ENCODE measurements around the gene PAX8. TPM values are rescaled to one million over a fixed set of nuclear protein-coding genes. Genes with fewer than 3 reads are reported as not detected.
"Not testable (repeated sequence)": the region's sequence is repeated elsewhere in the genome, so short reads cannot be mapped to it uniquely, and the experiment has no call there.

Gene PAX8
- polyA plus RNA-seq, 1 experiment = 1.6 TPM

- ChIA-PET CTCF (interaction anchor here (0.7 kb wide), 1 partner anchor 12 kb away, joined by 3 read pairs; no protein-coding TSS in a partner anchor), POLR2A (no interaction called here)
- TF ChIP-seq CTCF (IDR thresholded peaks at IDR 0.05; ENCODE audit: insufficient read depth, low read depth, low read length) = no peak
- no peaks in the 10 kb centered on the region for H3K36me3 ChIP-seq (ENCODE audit: control insufficient read depth, insufficient read depth, low read length)
- DNase-seq (ENCODE audit: low read depth) = no peak
- no peaks in the 10 kb centered on the region; the same call in 1 of the 2 replicates for H3K27me3 ChIP-seq (ENCODE audit: control insufficient read depth, insufficient read depth, low read length)
- no peak overlapping the region for H3K4me3 ChIP-seq (ENCODE audit: low read depth, low read length)
Measured at GRCh38 chr2:113305146-113305545, 26.4 kb upstream of the PAX8 start.

- ChIA-PET POLR2A (no interaction called here), CTCF (interaction anchor here (0.6 to 0.7 kb wide), 2 partner anchors 9 to 12 kb away, joined by 3 read pairs; no protein-coding TSS in a partner anchor)
- TF ChIP-seq CTCF (IDR thresholded peaks at IDR 0.05; ENCODE audit: insufficient read depth, low read depth, low read length) = no peak
- H3K36me3 ChIP-seq (ENCODE audit: control insufficient read depth, insufficient read depth, low read length) = no peaks in the 10 kb centered on the region
- H3K27me3 ChIP-seq (ENCODE audit: control insufficient read depth, insufficient read depth, low read length) = no peaks in the 10 kb centered on the region; the same call in 1 of the 2 replicates
- H3K4me3 ChIP-seq (ENCODE audit: low read depth, low read length) = no peak overlapping the region
- no peak for DNase-seq (ENCODE audit: low read depth)
Measured at GRCh38 chr2:113304702-113305101, 26.0 kb upstream of the PAX8 start.

- H3K4me3 ChIP-seq (ENCODE audit: low read depth, low read length); H3K36me3 ChIP-seq (ENCODE audit: control insufficient read depth, insufficient read depth, low read length); H3K27me3 ChIP-seq (ENCODE audit: control insufficient read depth, insufficient read depth, low read length); POLR2A ChIA-PET; DNase-seq (ENCODE audit: low read depth): not testable (repeated sequence)
- CTCF ChIA-PET = interaction anchor here (0.8 to 0.9 kb wide), 2 partner anchors 15 to 54 kb away, joined by 3 to 4 read pairs; no protein-coding TSS in a partner anchor
Measured at GRCh38 chr2:113302216-113302980, 23.7 kb upstream of the PAX8 start.

- H3K27me3 ChIP-seq (ENCODE audit: control insufficient read depth, insufficient read depth, low read length) = no peaks in the 10 kb centered on the region; the same call in 1 of the 2 replicates
- no peak overlapping the region for H3K4me3 ChIP-seq (ENCODE audit: low read depth, low read length)
- POLR2A ChIA-PET = no interaction called here
- H3K36me3 ChIP-seq (ENCODE audit: control insufficient read depth, insufficient read depth, low read length) = no peaks in the 10 kb centered on the region
- no peak for TF ChIP-seq CTCF (IDR thresholded peaks at IDR 0.05; ENCODE audit: insufficient read depth, low read depth, low read length)
- no peak for DNase-seq (ENCODE audit: low read depth)
- CTCF ChIA-PET = no interaction called here
Measured at GRCh38 chr2:113300281-113300680, 21.6 kb upstream of the PAX8 start.

- DNase-seq (ENCODE audit: low read depth) = no peak
- ChIA-PET CTCF (interaction anchor here (1.2 to 1.8 kb wide), 5 partner anchors 11 to 72 kb away, joined by 3 to 11 read pairs (median 4); no protein-coding TSS in a partner anchor), POLR2A (no interaction called here)
- H3K27me3 ChIP-seq (ENCODE audit: control insufficient read depth, insufficient read depth, low read length) = no peaks in the 10 kb centered on the region
- H3K4me3 ChIP-seq (ENCODE audit: low read depth, low read length) = no peak overlapping the region
- no peaks in the 10 kb centered on the region for H3K36me3 ChIP-seq (ENCODE audit: control insufficient read depth, insufficient read depth, low read length)
- TF ChIP-seq CTCF (IDR thresholded peaks at IDR 0.05; ENCODE audit: insufficient read depth, low read depth, low read length) = no peak
Measured at GRCh38 chr2:113298176-113298575, 19.5 kb upstream of the PAX8 start.
